HepG2 (cell line): ENCODE measurements around the gene HLF. TPM values are rescaled to one million over a fixed set of nuclear protein-coding genes. Genes with fewer than 3 reads are reported as not detected.
A peak's percentile ranks its signal among the peaks of the same experiment; 100 is the strongest.

Experiments
- BORCS8-MEF2B ChIP-seq: sonication (generic); formaldehyde crosslinking; IDR thresholded peaks from 2 replicates; pipeline ENCODE4 v1.8.0; 2022; ENCODE audit warnings: mild to moderate bottlenecking, missing genetic modification reagents
- FOXK1 ChIP-seq: sonication (generic); formaldehyde crosslinking; IDR thresholded peaks from 2 replicates; pipeline ENCODE4 v1.4.0; 2020; ENCODE audit warnings: low read depth, missing genetic modification reagents, borderline replicate concordance
- JUNB ChIP-seq: sonication (generic); formaldehyde crosslinking; IDR thresholded peaks from 2 replicates; pipeline ENCODE4 v1.8.0; 2022; ENCODE audit warnings: missing genetic modification reagents, mild to moderate bottlenecking, borderline replicate concordance
- LRRFIP1 ChIP-seq: sonication (generic); formaldehyde crosslinking; conservative IDR thresholded peaks from 2 replicates; pipeline ENCODE4 v1.4.0; 2020; ENCODE audit warnings: missing genetic modification reagents
- MED8 ChIP-seq: sonication (generic); formaldehyde crosslinking; IDR thresholded peaks from 2 replicates; pipeline ENCODE4 v1.8.1; 2023; ENCODE audit warnings: mild to moderate bottlenecking, missing genetic modification reagents; ENCODE audit not compliant: insufficient replicate concordance
- NFKBIZ ChIP-seq: IDR thresholded peaks from 2 replicates; pipeline ENCODE4 v1.6.1; 2018; ENCODE audit warnings: missing genetic modification reagents, missing compliant biosample characterization
- PBX3 ChIP-seq: sonication (generic); formaldehyde crosslinking; IDR thresholded peaks from 2 replicates; pipeline ENCODE4 v1.8.1; 2023; ENCODE audit warnings: missing genetic modification reagents, inconsistent platforms, borderline replicate concordance
- PITX1 ChIP-seq: sonication (generic); formaldehyde crosslinking; IDR thresholded peaks from 2 replicates; pipeline ENCODE4 v1.5.1; 2020; ENCODE audit warnings: mild to moderate bottlenecking, missing genetic modification reagents
- TAF1 ChIP-seq: sonication (generic); formaldehyde crosslinking; IDR thresholded peaks from 2 replicates; pipeline ENCODE4 v1.4.0; 2020; ENCODE audit warnings: missing genetic modification reagents
- ZBTB3 ChIP-seq: sonication (generic); formaldehyde crosslinking; IDR thresholded peaks from 2 replicates; pipeline ENCODE4 v1.4.0; 2020; ENCODE audit warnings: low read depth, mild to moderate bottlenecking, moderate library complexity, missing genetic modification reagents, borderline replicate concordance
- ZFP36L2 ChIP-seq: sonication (generic); formaldehyde crosslinking; IDR thresholded peaks from 2 replicates; pipeline ENCODE4 v1.4.0; 2020; ENCODE audit warnings: missing genetic modification reagents
- ZNF124 ChIP-seq: sonication (generic); formaldehyde crosslinking; IDR thresholded peaks from 2 replicates; pipeline ENCODE4 v1.4.0; 2020; ENCODE audit warnings: missing genetic modification reagents
- ZNF264 ChIP-seq: sonication (generic); formaldehyde crosslinking; IDR thresholded peaks from 2 replicates; pipeline ENCODE4 v1.4.0; 2020; ENCODE audit warnings: missing genetic modification reagents
- ZNF530 ChIP-seq: sonication (generic); formaldehyde crosslinking; IDR thresholded peaks from 2 replicates; pipeline ENCODE4 v1.5.0; 2020; ENCODE audit warnings: low read depth, mild to moderate bottlenecking, missing genetic modification reagents
- ZNF646 ChIP-seq: sonication (generic); formaldehyde crosslinking; IDR thresholded peaks from 2 replicates; pipeline ENCODE4 v1.9.0; 2021; ENCODE audit warnings: mild to moderate bottlenecking, missing genetic modification reagents
- ZNF652 ChIP-seq: IDR thresholded peaks from 2 replicates; pipeline ENCODE4 v1.6.1; 2016; ENCODE audit warnings: low read depth, borderline replicate concordance
- ZSCAN12 ChIP-seq: sonication (generic); formaldehyde crosslinking; IDR thresholded peaks from 2 replicates; pipeline ENCODE4 v1.9.0; 2021; ENCODE audit warnings: mild to moderate bottlenecking, missing genetic modification reagents
- ZSCAN20 ChIP-seq: sonication (generic); formaldehyde crosslinking; IDR thresholded peaks from 2 replicates; pipeline ENCODE4 v1.4.0; 2020; ENCODE audit warnings: missing genetic modification reagents, mild to moderate bottlenecking, borderline replicate concordance
- ZSCAN9 ChIP-seq: IDR thresholded peaks from 2 replicates; pipeline ENCODE4 v1.6.1; 2016; ENCODE audit warnings: borderline replicate concordance
- polyA plus RNA-seq, 8 experiments: library from polyadenylated mRNA; depleted of rRNA in 3 of 8; stranded (reverse) in 7 of 8; unstranded in 1 of 8; fragments of >200 nt; fragmentation: Illumina TruSeq in 4 of 8; extraction: Trizol in 4 of 8; gene quantifications; 2 replicates each; pipeline versions ENCODE4 v1.2.1 to v1.2.3, GENCODE V29; 2011 to 2016; ENCODE audit warnings: low read depth in 4 of 8, missing spikeins in 1 of 8, mixed read lengths in 1 of 8; ENCODE audit not compliant: insufficient read depth in 1 of 8
- total RNA-seq, 5 experiments: library from RNA; depleted of rRNA; stranded (reverse); fragments of >200 nt; fragmentation: Illumina TruSeq; extraction: Trizol; gene quantifications; 2 replicates each; pipeline ENCODE4 v1.2.3, GENCODE V29; 2016; ENCODE audit warnings: low read depth in 1 of 5

The HLF gene
- total and polyA plus RNA-seq, 2 of the 13 experiments (the other 11 are each of a cell fraction or from before 2014, with no cell fraction given), result 202 to 346 TPM

GRCh38 chr17:55285340-55286301 lies 20.9 kb downstream of the HLF start (continued):
- 0 out of 2 replicates have a peak, but pooled peaks have one; percentile 74 for TF ChIP-seq ZNF264
- no peak for TF ChIP-seq LRRFIP1 (CRISPR knock-in tag)
- no peak for TF ChIP-seq ZBTB3 (CRISPR knock-in tag)
- TF ChIP-seq ZSCAN12, result no peak
- TF ChIP-seq ZNF652 (CRISPR knock-in tag), result peak; percentile 57
- no peak for TF ChIP-seq ZSCAN20 (CRISPR knock-in tag)
- TF ChIP-seq BORCS8-MEF2B (CRISPR knock-in tag), result peak; percentile 29
- peak; percentile 78 for TF ChIP-seq ZNF124
- TF ChIP-seq MED8 (CRISPR knock-in tag), result peak; percentile 100
- TF ChIP-seq TAF1 (CRISPR knock-in tag), result peak; percentile 71
- TF ChIP-seq ZSCAN9 (CRISPR knock-in tag), result peak; percentile 50; the same call in 1 of the 2 replicates
- TF ChIP-seq ZNF530, result 0 out of 2 replicates have a peak, but pooled peaks have one; percentile 39
- TF ChIP-seq ZNF646 (CRISPR knock-in tag), result no peak; the same call in 1 of the 2 replicates
- TF ChIP-seq FOXK1, result peak; percentile 96
- no peak; the same call in 1 of the 2 replicates for TF ChIP-seq ZFP36L2 (CRISPR knock-in tag)
- no peak for TF ChIP-seq PBX3 (CRISPR knock-in tag)
- TF ChIP-seq NFKBIZ (CRISPR knock-in tag), result peak; percentile 95
- peak; percentile 96 for TF ChIP-seq PITX1 (CRISPR knock-in tag)
- peak; percentile 74; the same call in 1 of the 2 replicates for TF ChIP-seq JUNB (CRISPR knock-in tag)
